GM18861 (cell line): ENCODE measurements around the gene ZDHHC22.

ENCODE experiments used
- ATAC-seq: cut with Tn5 transposase; IDR thresholded peaks from one replicate; pipeline ENCODE4 v1.9.1; 2021; ENCODE audit not compliant: unreplicated experiment

The ZDHHC22 gene

DNA sequence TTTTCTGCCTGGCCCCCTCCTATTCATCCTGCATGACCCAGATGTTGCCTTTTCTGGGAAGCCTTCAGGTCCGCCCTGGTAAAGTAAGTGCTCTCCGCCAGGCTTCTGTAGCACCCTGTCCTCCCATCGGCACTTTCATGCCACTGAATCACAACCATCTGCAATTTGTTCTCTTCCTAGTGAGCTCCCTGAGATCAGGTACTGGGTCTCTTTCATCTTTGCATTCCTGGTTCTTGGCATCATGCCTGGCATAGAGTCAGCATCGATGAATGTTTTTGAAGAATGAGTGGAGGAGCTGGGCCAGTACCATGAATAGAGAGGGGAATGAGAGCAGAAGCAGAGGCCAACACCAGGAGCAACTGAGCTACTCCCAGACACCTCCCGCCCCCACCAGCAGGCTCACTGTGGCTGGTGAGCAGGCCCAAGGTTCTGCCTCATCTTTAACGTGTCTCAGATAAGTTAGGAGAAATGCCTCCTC, 13.1 kb downstream of the ZDHHC22 start:
- ATAC-seq: no peak

DNA sequence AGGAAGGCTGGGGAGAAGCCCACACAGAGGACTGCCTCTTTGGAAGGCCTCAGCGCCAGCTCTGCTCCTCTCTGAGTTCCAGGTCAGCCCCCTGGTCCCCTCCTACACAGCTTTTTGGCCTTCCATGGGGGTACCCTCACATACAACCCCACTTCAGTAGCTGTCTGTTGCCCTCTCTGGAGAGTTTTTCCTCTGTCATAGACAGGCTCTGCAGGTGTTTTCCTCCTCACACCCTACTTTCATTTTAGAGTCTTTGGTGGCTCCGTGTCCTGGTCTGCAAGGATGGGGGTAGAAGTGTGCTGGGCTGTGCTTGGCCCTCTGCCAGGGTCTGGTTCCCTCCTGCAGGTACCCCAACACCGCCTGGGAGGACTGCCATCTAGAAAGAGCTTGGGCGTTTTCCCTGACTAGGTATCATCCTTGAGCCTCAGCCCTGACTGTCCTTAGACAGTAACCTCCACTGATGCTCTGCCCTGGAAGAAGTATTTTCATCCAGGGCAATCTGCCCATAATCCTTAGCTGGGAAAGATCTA, 15.1 kb downstream of the ZDHHC22 start:
- ATAC-seq: no peak

- ATAC-seq: no peak
Measured at GRCh38 chr14:77125823-77126325, 15.7 kb downstream of the ZDHHC22 start.

DNA sequence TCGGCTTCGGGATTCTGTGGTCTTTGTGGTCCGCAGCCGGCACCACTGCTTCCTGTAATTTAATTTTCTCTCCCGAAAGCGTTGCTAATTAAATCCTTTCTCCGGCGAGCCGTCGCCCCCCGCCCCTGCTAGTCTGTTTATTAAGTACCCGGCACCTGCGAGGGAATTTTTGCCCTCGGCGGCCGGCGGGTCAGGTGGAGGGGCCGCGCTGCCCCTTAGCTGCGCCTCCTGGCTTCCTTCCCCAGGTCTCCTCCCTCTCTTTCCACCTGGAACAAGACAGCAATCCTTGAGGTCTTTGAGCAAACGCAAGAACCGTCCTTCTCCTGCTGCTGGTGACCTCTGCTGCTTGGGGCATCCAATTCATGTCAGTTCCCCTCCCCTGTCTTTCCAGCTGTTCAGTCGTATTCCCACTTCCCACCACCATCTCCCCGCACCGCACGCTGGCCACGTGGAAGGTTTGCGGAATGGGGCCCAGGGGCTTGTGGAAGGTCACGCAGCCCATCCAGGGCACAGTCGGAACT, 16.2 kb downstream of the ZDHHC22 start:
- ATAC-seq: no peak

GRCh38 chr14:77124345-77125280, 17.0 kb downstream of the ZDHHC22 start:
- no peak for ATAC-seq

- ATAC-seq: no peak
Measured at GRCh38 chr14:77123381-77124325, 17.9 kb downstream of the ZDHHC22 start.

DNA sequence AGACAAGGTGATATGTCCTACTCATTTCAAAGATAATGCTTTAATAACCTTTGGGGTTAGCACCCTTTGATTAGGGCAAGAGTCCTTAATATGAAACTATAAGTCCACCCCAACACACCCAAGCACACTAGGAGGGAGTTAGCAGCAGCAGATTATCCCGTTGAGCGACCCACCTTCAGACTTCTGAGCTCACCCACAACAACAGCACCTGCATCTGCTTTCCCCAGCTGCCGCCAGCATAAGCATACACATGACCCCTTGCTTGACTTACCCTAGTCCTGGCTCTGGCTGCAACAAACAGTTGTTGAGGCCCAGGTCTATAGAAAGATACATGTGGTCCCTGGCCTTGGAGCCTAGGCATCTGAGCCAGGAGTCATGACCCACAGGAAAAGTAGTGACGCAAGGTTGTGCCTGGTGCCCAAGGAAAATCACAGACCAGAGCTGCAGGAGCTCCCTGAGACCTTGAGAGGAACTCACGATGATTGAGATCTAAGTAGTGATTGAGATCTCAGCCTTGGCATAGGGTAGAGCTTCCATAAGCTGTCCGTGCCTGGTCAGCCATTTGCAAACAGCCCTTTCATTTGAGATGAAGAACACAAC, 19.0 kb downstream of the ZDHHC22 start:
- ATAC-seq: no peak

- peak; percentile 69 for ATAC-seq
Measured at GRCh38 chr14:77120771-77121743, 20.5 kb downstream of the ZDHHC22 start.

GRCh38 chr14:77119851-77120250, 21.7 kb downstream of the ZDHHC22 start:
- ATAC-seq: no peak

GRCh38 chr14:77116172-77116817, 25.3 kb downstream of the ZDHHC22 start:
- ATAC-seq: no peak

DNA sequence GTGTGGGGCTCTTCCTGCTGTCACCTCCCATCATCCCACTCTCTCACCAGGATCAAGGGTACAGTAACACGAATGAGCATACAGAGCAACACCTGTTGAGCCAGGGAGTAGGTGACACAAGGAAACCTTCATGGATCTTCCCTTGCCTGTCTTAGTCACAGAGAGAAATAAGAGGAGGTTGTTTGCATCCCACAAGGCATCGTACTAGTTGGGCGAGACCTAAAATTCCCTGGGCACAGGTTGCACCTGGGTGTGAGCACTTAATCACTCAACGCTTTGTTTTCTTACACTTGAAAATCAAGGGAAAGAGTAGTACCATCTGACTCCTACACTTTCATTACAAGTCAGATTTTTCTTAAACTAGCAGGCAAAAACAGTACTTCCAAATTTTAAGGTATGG, 27.0 kb downstream of the ZDHHC22 start:
- no peak for ATAC-seq

DNA sequence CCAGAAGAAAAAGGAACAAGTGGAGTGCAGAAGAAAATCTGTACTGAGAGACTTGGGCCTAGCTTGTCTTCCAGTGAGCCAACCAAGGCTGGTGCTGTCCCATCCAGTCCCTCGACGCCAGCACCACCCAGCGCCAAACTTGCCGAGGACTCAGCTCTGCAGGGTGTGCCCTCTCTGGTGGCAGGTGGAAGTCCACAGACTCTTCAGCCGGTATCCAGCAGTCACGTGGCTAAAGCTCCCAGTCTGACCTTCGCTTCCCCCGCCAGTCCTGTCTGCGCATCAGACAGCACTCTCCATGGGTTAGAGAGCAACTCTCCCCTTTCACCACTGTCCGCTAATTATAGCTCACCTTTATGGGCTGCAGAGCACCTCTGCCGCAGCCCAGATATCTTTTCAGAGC, 27.9 kb downstream of the ZDHHC22 start:
- ATAC-seq: no peak

DNA sequence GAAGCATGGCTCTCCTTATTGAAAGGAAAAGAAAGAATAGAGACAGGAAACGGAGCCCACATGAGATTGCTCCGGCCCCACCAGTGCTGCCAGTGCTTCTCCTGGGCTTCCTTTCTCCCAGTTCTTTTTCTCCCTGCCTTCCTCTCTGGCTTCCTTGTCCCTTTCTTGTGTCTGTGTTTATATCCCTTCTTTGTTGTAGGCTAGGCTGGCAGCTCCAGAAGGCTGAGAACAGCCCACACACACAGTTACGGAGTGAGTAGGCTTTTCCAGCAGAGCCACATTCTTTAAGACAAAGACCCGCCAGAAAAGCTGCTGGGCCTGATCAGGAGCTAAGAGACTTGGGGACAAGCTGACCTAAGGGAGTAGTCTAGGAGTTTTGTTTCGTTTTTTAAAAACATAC, 30.6 kb downstream of the ZDHHC22 start:
- no peak for ATAC-seq

- no peak for ATAC-seq
Measured at GRCh38 chr14:77110286-77110685, 31.3 kb downstream of the ZDHHC22 start.

GRCh38 chr14:77109656-77110055, 31.9 kb downstream of the ZDHHC22 start:
- no peak for ATAC-seq

DNA sequence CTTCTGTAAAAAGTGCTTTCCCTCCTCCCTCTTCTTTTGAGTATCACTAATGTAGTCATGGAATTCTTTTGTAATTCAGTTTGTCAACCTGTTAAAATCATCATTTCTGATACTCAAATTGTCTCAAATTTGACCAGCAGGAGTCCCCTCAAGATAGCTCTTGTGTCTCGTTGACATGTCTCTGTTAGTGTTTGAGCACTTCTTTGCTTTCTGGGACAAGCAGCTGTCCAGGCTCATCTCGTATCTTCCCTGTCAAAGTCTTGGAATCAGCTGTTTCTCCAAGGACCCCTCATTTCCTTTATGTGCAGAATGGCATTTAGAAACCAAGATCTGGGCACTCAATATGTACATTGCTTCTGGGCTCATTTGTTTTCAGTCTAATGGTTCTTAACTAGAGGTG, 32.8 kb downstream of the ZDHHC22 start:
- ATAC-seq: no peak

- ATAC-seq: no peak
Measured at GRCh38 chr14:77107228-77107627, 34.4 kb downstream of the ZDHHC22 start.

GRCh38 chr14:77106666-77107065, 34.9 kb downstream of the ZDHHC22 start:
- no peak for ATAC-seq
